MCF 10A (cell line): ENCODE results near the gene GPR78. TPM values are rescaled to one million over a fixed set of nuclear protein-coding genes. Genes with fewer than 3 reads are reported as not detected.
A peak's percentile ranks its signal among the peaks of the same experiment; 100 is the strongest.

Source experiments
- BruUV-seq: library from RNA; stranded (reverse); fragments of 400-500 nt; replicated peaks from 2 replicates; lab custom pipeline; 2021; lab: Mats Ljungman, UMichigan
- CTCF ChIA-PET: fragments of 300-600 bp; sonication (Branson Sonifier 250); formaldehyde crosslinking; extraction: SDS; loops from one replicate; lab custom pipeline; 2021; ENCODE audit warnings: antibody characterized with exemption, inconsistent platforms; lab: Yijun Ruan, JAX
- POLR2A ChIA-PET: fragments of 300-600, 350-650 bp; sonication (Branson Sonifier 250); formaldehyde crosslinking; extraction: SDS; loops from one replicate; lab custom pipeline; 2020; ENCODE audit warnings: antibody characterized with exemption, inconsistent platforms; lab: Yijun Ruan, JAX
- DNase-seq: peaks from one replicate; pipeline ENCODE4 v3.0.0-alpha.2; 2018; ENCODE audit not compliant: unreplicated experiment
- H3K27ac Mint-ChIP-seq: one replicate; pipeline ENCODE4 v1.8.0; 2022; ENCODE audit warnings: mild to moderate bottlenecking, low read depth, mixed read lengths; ENCODE audit not compliant: unreplicated experiment
- H3K27me3 Mint-ChIP-seq: one replicate; pipeline ENCODE4 v1.8.0; 2022; ENCODE audit warnings: mixed read lengths; ENCODE audit not compliant: insufficient read depth, unreplicated experiment
- H3K36me3 Mint-ChIP-seq: one replicate; pipeline ENCODE4 v1.8.0; 2022; ENCODE audit warnings: mild to moderate bottlenecking, moderate library complexity, mixed read lengths; ENCODE audit not compliant: insufficient read depth, unreplicated experiment
- H3K4me1 Mint-ChIP-seq: one replicate; pipeline ENCODE4 v1.8.0; 2022; ENCODE audit warnings: mixed read lengths; ENCODE audit not compliant: insufficient read depth, unreplicated experiment
- H3K4me3 Mint-ChIP-seq: one replicate; pipeline ENCODE4 v1.8.0; 2022; ENCODE audit warnings: mild to moderate bottlenecking, moderate library complexity, mixed read lengths; ENCODE audit not compliant: unreplicated experiment
- H3K9me3 Mint-ChIP-seq: one replicate; pipeline ENCODE4 v1.8.0; 2022; ENCODE audit warnings: mixed read lengths; ENCODE audit not compliant: unreplicated experiment
- intact Hi-C: fragments of 100-400 bp; cut with micrococcal nuclease; formaldehyde crosslinking; loops from 2 replicates; pipeline ENCODE4 v1.14.1; 2022
- total RNA-seq: library from RNA; stranded (reverse); gene quantifications from 2 replicates; pipeline ENCODE4 v1.2.3, GENCODE V29; 2022
- TF ChIP-seq, protein P1 (sequence below): fragments of 200-600 bp; IDR thresholded peaks from one replicate; pipeline ENCODE4 v1.8.0; 2022; ENCODE audit warnings: antibody characterized with exemption, mild to moderate bottlenecking; ENCODE audit not compliant: unreplicated experiment

GPR78 gene
- total RNA-seq, 1 experiment from 2014 or later = not detected

DNA sequence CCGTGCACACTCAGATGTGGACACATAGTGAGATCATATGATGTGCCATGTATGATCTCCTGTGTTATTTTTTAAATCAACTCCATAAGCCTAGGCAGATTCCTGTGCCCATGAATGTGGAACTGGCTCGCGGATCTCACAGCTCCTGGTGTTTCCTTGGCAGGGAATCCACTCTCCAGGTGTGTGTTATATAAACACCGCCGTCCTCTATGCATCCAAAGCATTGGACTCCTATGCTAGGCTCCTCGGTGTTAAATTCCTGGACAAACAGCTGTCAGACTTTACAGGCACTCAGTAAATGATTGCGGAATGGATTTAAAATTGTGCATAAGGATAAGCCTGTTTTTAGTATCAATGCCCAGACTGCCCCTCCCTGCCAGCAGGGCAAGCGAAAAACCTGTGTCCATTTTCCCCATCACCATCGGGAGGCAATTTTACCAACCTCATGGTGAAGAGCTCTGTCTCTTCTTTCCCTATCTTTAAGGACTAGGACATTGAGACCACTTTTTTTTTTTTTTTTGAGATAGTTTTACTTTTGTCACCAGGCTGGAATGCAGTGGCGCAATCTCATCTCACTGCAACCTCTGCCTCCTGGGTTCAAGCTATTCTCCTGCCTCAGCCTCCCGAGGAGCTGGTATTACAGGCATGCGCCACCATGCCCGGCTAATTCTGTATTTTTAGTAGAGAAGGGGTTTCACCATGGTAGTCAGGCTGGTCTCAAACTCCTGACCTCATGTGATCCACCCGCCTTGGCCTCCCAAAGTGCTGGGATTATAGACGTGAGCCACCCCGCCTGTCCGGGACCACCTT is 23.6 kb upstream of the GPR78 start:
- BruUV-seq = no TSS peak
- no peak for DNase-seq
- TF ChIP-seq, protein P1, sequence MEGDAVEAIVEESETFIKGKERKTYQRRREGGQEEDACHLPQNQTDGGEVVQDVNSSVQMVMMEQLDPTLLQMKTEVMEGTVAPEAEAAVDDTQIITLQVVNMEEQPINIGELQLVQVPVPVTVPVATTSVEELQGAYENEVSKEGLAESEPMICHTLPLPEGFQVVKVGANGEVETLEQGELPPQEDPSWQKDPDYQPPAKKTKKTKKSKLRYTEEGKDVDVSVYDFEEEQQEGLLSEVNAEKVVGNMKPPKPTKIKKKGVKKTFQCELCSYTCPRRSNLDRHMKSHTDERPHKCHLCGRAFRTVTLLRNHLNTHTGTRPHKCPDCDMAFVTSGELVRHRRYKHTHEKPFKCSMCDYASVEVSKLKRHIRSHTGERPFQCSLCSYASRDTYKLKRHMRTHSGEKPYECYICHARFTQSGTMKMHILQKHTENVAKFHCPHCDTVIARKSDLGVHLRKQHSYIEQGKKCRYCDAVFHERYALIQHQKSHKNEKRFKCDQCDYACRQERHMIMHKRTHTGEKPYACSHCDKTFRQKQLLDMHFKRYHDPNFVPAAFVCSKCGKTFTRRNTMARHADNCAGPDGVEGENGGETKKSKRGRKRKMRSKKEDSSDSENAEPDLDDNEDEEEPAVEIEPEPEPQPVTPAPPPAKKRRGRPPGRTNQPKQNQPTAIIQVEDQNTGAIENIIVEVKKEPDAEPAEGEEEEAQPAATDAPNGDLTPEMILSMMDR = no peak
- Mint-ChIP-seq H3K27me3 (no peaks in the 10 kb centered on the region), H3K36me3 (no peaks in the 10 kb centered on the region), H3K4me3 (no peak overlapping the region), H3K4me1 (peaks cover 7% of the 10 kb centered on the region), H3K27ac (no peak overlapping the region), H3K9me3 (no peaks in the 10 kb centered on the region)
- ChIA-PET POLR2A (no interaction called here), CTCF (no interaction called here)
- intact Hi-C loops = no loop called here

DNA sequence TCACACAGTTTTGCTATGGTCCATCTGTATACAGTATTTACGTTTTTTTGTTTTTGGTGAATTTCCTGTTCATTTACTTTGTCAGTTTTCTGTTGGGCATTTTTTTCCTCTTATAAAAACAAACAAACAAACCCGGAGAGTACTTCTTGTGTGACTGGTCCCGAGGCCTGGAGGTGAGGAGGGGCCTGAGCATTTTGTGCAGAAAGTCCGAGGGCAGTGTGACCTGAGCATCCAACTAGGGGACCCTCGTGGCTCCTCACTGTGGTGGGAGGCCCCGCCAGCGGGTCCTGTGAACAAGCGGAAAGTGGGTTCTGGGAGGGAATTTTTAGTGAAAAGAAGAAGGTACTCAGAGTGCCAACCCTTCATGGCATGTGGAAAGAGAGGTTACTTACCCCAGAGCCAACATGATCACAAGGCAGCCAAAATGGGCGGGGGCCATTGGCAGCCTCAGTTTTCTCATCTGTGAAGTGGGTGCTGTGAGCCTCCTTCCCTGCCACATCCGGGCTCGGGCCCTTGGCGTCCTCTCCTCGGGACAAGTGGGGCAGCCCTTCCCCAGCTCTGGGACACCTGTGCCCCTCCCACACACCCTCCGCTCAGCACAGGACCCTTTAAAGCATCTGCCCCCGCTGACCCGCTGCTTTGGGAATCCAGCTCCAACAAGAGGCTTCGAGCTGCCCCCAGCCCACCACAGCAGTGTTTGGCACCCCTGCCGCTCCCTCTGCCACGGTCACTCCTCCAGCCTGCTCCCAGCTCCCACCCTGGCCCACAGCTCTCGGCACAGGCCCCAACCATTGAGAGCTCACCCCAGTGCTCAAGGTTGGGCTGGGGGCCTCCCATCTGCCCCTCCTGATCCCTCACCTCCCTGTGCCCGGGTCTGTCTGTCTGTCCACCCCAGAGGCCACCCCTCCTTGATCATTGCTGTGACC is 22.8 kb upstream of the GPR78 start:
- CTCF ChIA-PET = interaction anchor here (1.0 kb wide), 1 partner anchor 50 kb away, joined by 3 read pairs; no protein-coding TSS in a partner anchor
- H3K9me3 Mint-ChIP-seq = no peaks in the 10 kb centered on the region
- H3K27ac Mint-ChIP-seq = no peak overlapping the region

DNA sequence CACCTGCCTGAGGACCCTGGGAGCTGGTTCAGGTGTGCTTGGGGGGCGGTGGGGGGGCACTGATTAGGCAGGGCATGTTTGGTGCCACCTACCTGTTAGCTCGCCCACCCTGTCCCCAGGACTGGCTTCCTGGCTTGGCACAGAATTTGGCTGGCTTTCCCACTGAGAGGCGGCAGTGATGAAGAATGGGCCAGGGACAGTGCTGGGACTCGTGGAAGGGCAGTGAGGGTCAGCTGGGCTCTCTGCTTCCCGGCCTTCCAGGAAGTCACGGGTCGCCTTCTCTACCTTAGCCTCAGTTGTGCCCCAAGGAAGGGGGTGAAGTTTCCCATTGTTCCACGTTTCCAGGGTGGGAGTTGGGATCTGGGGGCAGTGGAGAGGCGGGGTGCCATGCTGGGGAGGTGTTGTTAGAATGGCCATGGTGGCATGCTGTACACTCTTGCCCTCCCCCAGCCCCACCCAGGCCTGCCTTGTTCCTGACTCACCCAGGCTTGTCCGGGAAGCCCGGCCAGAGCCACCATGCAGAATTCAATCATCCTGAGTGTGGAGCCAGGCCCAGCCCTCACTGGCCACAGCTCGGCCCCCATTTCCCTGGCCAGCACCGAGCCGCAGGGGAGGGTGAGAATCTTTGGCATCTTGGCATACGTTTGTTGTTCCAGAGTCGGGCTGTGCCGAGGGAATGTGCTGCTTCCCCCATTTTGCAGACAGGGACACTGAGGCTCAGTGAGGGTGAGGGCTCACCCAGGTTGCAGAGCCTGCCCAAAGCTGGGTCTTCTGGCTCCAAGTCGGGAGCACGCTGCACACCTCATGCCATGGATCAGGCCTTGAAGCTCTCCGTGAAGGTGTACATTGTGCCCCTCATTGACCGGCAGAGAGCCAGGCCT is 21.9 kb upstream of the GPR78 start:
- no TSS peak for BruUV-seq
- H3K27me3 Mint-ChIP-seq = no peaks in the 10 kb centered on the region
- H3K9me3 Mint-ChIP-seq = no peaks in the 10 kb centered on the region
- H3K36me3 Mint-ChIP-seq = no peaks in the 10 kb centered on the region
- H3K4me1 Mint-ChIP-seq = peaks cover 7% of the 10 kb centered on the region
- DNase-seq = peak; percentile 39
- H3K4me3 Mint-ChIP-seq = no peak overlapping the region
- ChIA-PET POLR2A (no interaction called here), CTCF (interaction anchor here (1.0 kb wide), 1 partner anchor 49 kb away, joined by 3 read pairs; no protein-coding TSS in a partner anchor)
- TF ChIP-seq, protein P1 = no peak
- H3K27ac Mint-ChIP-seq = no peak overlapping the region
- intact Hi-C loops = no loop called here

More for the DNA sequence above, 22.8 kb upstream of the GPR78 start:
- H3K27me3 Mint-ChIP-seq = no peaks in the 10 kb centered on the region
- TF ChIP-seq, protein P1 = no peak
- H3K36me3 Mint-ChIP-seq = no peaks in the 10 kb centered on the region
- peaks cover 7% of the 10 kb centered on the region for H3K4me1 Mint-ChIP-seq
- no peak overlapping the region for H3K4me3 Mint-ChIP-seq
- intact Hi-C loops = no loop called here
- DNase-seq = no peak
- no TSS peak for BruUV-seq
- POLR2A ChIA-PET = no interaction called here
